NCI-H2171 (cell line): ENCODE results near the gene SUDS3.

Source experiments
- DNase-seq: peaks from one replicate; lab custom pipeline; 2025; lab: John Stamatoyannopoulos, UW

The SUDS3 gene

DNA sequence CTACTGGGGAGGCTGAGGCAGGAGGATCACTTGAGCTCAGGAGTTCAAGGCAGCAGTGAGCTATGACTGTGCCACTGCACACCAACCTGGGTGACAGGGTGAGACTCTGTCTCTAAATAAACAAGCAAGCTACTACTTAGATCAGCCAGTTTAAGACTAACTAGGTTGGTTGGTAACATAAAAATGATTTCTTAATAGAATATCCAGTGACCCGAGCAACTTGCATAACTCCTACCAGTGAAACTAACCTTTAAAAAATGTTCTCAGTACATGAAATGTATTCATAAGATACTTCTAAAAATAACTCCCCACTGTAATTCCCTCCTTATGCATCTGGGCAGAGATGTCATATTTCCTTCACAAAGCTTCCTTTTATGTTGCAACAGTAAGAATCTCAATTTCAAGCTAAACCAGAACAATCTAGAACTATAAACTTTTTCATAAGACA lies 19.5 kb upstream of the SUDS3 start:
- no peak for DNase-seq

DNA sequence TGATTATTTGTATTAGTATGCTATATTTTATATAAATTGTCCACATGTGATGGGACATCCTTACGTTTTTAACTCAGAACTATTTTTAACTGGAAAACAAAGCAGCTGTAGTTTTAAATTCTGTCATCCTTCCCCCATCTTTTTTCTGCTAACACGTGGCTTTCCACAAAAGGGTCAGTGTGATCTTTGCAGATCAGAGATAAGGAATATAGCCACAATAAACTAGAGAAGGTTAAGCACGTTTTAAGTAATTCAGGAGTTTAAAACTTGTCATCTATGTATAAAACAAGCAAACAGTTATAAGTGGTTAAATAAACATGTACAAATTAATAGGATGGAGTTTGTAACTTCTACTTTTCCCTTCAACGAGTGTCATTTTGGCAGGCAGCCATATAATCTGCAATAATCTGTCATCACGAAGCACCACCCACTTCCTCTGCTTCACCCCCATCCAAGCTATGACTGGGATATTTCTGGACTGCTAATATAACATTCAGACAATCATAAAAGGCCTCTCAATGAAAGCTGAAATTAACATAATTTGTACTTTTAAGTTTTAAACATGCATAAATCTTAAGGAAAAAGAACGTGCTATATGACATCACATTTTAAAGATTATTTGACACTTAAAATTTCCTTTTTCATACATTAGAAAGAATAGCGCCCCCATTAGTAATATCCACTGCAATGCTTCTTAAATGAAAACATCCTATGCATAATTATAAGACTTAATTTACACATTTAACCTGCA lies 18.9 kb upstream of the SUDS3 start:
- no peak for DNase-seq

DNA sequence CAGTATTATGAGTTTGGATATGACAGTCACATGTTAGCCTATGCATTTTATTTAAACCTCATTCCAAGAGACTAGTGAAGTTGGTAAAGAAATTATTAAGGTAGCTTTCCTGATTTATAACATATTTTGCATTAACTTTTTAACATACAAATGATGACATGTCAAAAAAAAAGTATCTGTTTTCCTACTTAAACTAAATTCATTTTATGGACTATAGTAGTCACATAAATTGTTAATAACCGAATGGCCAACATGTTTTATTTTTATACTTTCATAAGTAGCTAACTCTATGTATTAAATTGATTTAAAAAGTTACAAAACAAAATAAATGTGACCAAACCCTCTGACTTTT lies 18.4 kb upstream of the SUDS3 start:
- DNase-seq, result no peak

DNA sequence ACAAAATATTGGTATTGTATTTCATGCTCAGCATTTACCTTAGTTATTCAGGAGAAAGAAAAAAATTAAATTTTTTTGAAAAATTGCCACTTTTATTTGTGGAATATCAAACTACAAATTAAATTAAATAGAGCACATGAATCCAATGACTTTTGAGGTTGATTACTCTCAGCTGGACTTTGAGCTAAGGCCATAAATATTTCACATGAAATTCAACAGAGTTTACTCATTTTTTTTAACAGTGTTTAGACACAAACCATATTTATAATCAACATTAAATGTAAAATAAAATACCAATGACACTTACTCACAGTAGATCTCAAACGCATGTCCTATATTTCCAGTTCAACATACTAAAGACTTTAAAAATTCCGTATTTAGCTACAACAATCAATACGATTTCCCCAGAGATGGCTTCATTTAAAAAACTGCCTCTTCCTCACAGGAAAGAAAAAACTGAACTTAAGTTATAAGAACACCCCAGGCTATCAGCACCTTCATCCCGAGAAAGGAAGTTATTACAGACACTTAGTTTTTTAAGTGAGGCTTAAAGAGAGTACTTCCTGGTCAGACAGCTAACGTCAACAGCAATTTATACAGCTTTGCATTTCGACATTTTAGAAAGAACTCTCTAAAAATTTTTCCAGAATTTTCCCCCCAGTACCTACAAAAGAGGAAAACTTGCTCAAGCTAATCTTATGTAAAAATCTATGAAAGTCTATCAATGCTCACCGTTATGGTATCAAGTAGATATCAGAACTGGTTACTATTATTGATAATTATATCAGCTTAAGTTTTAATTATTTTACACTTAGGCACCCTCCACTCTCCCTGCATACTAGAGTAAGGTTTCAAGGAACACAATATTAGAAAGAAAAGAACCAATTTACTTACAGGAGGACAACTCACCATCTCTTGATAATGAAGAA lies 17.5 kb upstream of the SUDS3 start:
- DNase-seq, result no peak

DNA sequence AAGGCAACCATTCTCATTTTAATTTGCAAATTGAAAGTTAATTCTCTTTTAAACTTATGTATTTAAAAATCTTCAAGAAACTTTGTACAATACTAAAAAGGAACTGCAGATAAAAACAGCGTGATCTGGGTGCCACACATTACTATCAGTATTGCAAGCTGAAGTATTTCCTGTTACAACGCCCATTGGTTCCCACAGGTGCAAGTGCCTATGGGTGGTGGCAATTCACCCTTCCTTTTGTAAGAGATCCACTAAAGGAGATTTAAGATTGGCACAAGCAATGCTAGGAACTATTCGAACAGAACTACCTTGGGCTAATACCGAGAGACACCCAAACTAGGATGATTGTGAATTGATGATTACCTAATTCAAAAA lies 16.8 kb upstream of the SUDS3 start:
- no peak for DNase-seq

DNA sequence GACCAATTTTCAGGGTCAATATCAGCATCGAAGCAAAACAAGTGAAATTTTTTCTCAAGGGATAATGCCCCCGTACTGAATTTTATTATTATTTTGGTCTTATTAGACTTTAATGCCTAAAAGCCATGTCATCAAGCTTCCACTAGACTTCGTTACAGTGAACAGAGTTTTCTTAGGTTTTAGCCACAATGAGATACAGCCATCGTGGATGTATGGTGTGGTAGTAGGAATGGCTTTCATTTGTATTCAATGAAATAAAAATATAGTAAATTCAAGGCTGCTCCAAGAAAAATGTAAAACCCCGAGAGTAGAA lies 15.3 kb upstream of the SUDS3 start:
- no peak for DNase-seq

DNA sequence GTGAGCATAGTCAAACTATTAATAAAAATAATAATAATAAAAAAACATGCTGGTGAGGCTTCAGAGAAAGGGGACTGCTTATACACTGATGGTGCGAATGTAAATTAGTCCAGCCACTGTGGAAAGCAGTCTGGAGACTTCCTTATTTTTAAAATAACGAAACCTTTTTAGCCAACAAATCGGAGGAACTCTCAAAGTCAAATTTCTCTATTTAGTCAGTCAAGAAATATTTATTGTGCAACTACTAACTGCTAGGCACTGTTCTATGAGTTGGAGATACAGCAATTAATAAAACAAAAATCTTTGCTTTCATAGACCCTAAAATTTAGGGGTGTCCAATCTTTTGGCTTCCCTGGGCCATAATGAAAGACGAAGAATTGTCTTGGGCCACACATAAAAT lies 14.5 kb upstream of the SUDS3 start:
- DNase-seq, result no peak

DNA sequence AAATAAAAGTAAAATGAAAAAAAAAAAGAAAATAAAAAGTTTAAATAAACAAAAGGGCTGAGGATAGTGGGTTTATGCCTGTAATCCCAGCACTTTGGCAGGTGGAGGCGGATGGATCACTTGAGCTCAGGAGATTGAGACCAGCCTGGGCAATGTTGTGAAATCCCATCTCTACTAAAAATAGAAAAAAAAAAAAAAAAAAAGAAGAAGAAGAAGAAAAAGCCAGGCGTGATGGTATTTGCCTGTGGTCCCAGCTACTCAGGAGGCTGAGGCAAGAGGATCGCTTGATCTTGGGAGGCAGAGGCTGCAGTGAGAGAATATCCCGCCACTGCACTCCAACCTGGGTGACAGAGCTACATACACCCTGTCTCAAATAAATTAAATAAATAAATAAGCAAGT lies 7.5 kb upstream of the SUDS3 start:
- DNase-seq, result no peak

DNA sequence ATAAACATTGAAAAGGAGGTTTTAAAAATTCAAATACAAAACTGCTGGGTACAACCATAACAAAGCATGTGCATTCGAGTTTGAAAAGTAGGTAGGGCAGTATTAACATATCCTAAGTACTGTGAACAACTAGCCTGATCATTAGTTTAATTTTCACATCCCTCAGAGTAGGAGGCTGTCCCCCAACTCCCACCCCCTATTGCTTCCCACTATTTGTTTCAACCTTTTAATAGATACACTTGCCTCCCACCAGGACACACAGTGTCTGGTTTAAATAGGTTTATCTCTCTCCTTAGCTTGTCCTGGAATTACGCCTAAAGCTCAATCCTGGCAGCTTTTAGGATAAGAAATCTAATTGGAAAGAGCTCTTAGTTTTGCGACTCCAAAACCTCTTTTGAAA lies 5.8 kb upstream of the SUDS3 start:
- DNase-seq, result no peak

DNA sequence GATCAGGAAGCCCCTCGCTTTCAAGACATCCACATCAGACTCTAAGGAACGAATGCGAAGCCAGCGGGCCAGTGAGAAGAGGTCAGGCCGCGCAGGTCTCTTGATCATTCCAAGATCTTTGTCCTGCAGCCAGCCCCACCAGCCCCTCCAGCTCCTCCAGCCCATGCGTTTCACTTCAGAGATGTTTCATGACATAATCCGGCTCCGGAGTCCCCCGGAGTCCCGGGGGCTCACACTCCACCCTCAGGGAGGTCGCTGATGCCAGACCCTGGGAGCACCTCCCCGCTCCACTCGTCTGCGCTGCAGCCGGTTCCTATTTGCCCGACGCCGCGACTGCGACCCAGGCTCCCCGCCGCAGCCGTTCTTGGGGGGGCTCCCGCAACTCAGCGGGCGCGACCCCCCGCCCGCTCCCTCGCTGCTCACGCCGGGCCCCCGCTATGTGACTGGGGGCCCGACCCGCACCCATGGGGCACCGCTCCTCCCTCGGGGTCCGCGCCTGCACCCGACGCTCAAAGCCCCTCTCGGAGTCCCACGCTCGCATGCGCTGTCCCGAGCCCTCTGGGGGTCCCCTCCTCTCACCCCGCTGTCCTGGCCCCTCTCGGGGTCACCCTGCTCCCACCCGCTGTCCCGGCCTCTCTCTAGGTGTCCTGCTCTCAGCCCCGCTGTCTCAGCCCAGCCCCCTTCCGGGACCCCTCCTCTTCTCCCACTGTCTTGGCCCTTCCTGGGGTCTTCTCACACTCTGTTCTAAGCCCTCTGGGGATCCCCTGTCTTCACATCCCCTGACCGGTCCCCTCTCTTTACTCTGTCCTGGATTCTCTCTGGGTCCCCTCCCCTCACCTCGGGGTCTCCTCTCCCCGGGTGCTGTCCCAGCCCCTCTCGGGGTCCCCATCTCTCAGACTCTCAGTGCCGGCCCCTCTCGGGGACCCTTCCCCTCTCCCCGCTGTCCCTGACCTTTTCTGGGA lies 4.8 kb upstream of the SUDS3 start:
- DNase-seq, result no peak

DNA sequence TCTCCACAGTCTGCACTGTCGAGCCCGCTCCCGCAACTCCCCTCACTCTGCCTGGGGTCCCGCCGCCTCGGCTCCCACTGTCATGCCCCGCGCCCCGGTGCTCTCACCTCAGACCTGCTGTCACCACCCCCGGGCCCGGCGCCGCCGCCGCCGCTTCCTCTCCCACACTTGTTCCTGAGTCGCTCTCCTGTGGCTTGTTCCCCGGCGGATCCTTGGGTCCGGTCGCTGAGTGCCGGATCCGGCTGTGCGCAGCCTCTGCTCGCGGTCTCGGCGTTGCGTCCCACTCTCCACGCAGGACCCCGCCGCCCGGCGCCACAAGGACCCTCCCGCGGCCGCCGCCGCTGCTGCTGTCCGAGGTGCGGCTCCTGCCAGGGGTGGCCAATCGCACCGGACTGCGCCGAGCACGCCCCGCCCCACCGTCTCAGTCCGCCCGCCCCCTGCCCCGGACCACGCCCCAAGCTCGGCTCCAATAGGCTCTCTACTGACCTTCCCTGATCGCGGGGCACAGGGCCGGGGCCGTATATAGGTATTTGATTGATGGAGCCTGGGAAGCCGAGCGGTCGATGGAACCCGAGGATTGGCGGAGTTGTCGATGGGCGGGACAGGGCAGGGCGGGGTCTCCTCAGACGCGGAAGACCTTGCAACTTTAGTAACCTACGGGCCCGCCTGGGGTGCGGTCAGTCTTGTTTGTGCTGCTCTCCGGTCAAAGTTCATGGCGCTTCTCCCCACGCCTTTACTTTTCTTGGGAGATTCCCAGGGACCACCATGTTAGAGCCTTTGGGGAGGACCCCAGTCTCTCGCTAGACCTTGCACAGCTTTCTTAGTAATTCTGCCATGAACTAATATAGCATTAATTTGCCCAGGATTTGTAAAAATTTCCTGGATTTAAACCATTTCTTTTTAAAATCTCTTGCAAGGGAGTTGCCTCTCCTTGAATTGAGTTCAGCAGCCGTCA lies 3.5 kb upstream of the SUDS3 start, which contains the start of gene TAOK3:
TSS of gene TAOK3 (minus strand) at position 367 of the 955 bp plus-strand sequence. CDS start 117,340 bp downstream, outside the sequence.
- DNase-seq, result peak; percentile 98

DNA sequence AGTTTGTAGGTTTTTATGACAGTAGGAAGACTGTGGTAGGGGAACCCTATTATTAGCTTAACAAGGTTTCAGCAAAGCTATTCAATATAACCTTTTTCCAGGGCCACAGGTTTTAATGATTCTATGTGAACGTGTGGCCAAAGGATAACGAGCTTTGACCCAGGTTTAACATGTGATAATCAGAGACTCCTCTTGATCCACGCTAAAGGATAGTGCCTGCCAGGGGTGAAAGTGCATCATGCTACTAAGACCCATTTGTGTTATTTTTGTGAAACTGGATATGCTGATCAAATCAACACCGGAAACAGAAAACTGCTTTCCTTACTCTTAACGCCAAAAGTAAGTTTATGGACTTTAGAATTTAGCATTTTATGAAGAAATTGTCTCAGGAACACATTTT lies 2.7 kb upstream of the SUDS3 start:
- DNase-seq, result no peak

DNA sequence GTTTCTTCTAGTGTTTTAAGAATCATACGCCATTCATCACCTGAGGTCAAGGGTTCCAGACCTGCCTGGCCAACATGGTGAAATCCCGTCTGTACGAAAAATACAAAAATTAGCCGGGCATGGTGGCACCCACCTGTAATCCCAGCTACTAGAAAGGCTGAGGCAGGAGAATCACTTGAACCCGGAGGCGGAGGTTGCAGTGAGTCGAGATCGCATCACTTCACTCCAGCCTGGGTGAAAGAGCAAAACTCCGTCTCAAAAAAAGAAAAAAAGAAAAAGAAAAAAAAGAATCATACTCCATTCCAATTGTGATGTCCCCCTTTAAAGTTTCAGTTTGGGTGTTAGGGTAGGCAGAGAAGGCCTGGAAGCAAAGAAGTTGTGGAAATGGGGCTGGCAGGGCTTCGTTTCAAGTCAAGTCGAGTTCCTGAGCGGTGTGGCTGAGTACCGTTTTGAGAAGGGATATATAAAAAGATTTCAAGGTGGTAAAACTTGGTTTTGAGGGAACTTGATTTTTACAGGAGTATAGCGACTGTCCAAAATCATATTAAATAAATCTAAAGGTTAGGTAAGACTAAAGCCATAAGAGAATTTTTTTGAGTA lies 2.1 kb upstream of the SUDS3 start:
- no peak for DNase-seq

DNA sequence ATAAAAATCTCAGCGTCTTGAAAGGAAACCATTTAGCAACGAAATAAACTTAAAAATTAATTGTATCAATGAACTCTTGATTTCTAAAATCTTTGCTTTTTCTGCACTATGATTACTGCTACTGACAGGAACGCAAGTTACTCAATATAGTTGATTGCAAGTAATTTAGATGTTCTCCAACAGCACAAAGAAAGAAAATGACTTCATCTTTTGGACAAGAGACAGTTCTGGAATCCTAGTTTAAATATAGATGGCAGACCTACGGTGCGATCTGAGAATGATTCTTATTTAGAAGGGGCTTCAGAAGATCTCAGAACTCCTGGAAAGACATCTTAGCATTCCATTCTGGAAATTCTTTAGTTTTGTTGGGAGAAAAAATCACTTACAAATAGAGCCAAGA lies 1.4 kb upstream of the SUDS3 start:
- DNase-seq, result no peak

DNA sequence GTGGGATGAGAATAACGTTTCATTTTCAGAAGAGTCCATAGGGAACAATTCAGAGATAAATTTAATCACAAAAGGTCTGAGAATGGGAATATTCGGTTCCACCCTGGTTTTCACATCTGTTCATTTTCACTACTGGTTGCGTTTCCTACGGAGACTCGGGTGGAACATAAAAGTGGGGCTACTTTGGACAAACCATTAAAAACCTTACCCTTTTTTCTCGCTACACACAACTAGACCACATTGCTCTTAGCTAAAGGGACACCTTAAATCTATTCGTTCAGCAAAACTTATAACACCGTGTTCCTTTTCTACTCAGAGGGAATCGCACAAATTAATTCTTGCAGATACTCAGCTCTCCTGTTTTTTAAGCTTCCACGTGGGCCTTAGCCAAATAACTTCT lies 1.0 kb upstream of the SUDS3 start:
- no peak for DNase-seq

DNA sequence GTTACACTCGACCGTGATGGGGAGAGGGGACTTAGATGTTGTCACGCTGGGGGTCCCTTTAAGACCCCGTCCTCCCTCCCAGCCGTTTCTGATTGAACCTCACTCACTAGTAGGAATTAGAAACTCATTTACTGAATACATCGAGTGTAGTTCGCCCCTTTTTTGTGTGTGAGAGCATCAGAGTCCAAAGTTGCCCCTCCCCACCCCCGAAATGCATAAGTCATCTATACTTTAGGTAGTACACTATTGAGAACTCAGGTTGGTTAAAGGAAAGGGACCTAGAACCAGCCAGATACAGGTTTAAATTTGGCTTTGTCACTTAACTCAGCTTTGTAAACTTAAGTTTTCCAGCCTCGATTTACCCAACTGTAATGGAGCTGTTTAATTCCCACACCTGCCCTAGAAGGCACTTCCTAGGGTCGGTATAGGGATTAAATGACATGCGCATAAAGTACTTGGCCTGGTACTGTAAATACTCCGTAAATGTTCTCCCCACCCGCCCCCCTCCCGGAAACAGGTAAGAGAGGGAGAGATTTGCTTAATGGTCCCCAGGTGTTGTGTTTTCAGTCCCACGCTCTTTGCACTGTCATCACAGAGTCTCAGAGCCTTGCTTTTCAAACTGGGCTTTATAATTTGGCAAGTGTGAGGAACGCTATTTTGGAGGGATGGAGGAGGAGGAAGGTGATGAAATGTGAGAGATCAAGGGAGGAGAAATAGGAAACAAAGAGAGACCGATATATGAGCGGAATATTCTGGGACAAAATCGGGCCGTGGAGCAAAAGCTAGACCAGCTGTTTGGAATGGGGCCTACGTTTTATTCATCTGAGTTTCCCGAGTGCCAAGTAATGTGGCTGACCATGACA lies 897 bp downstream of the SUDS3 start:
- DNase-seq, result no peak

DNA sequence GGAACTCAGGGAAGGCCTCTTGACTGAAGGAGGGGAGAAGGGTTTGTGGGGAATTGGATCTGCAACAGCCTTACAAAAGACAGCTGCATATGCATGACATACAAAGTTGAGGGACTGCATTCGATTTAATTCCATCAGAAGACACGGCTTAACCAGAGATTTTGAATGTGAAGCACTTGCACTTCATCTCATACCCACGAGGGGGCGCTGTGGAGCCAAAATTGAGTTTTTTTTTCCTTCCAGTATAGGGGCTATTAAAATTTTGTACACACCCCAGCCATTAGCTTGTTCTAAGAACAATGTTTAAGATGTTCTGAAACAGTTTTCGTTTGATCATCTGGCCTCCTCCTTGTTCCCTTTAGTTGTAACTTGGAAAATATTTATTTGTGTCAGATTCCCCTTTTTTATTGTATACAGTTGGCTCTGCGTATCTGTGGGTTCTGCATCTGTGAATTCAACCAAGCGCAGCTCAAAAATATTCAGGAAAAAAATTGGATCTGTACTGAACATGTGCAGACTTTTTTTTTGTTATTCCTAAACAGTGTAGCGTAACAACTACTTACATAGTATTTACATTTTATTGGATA lies 1.6 kb downstream of the SUDS3 start:
- peak; percentile 17 for DNase-seq

DNA sequence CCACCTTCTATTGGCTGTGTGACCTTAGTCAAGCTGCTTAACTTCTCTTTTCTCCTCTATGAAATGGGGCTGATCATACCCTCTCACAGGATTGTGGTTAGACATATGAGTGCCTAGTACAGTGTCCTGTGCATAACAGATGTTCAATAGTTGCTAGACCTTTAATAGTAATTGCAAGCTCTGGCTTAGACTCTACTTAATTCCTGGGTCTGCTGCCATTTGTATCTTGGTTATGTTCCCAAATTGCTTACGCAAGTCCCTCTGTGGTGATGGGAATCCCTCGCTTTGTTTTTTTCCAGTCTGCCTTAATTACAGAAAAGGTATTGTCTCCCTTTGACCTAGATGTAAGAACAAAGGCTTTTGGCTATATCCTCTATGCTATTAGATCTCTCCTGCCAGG lies 15.1 kb downstream of the SUDS3 start:
- no peak for DNase-seq

DNA sequence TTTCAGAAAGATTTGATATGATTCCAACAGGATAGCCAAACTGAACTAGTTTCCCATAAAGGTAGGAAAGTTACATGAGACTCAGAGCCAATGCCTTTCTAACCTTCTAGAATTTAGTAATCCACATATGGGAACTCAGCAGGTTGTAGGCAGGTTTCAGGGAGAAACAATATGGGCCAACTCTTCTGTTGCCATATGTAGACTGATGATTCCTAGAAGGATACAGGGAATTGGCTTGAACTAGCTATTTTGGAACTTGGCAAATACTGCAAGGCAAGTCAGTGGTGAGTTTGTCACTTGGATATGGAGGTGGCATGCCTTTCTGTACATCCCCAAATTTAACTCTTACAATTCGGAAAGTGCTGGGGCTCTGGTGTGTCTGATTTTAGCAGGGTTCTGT lies 15.5 kb downstream of the SUDS3 start:
- peak; percentile 17 for DNase-seq
